Measurements from ENCODE around the gene HEPHL1. TPM values are rescaled to one million over a fixed set of nuclear protein-coding genes. Genes with fewer than 3 reads are reported as not detected.

HEPHL1 gene
- total RNA-seq, 2 experiments from 2014 or later: not detected

DNA sequence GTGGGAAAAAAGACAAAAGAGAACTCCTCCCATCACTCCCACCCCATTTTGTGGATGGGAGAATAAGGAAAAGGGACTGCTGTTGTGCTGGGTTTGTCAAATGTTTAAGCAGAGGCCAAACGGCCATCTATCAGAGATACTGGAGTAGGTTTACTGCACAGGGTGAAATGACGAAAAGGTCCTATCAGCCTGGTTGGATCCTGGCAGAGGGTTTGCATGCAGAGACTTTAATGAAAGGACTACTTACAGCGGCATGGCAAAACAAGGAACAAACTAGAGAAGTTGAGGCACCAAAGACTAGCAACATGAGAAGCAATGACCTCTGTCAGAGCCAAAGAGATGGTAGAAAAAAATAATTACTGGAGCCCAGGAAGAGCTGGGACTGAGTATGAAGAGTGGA lies 32.2 kb upstream of the HEPHL1 start:
- H3K9me3 Mint-ChIP-seq: peaks cover 5% of the 10 kb centered on the region
- no peak overlapping the region for H3K27ac Mint-ChIP-seq
- DNase-seq (no peak), ATAC-seq (no peak)
- intact Hi-C loops (cut with micrococcal nuclease): no loop called here
- no peak overlapping the region for H3K4me3 Mint-ChIP-seq
- ChIA-PET POLR2A (interaction anchor here (0.6 kb wide), 1 partner anchor 369 kb away, joined by 3 read pairs; no protein-coding TSS in a partner anchor), CTCF (no interaction called here)
- no peaks in the 10 kb centered on the region for H3K36me3 Mint-ChIP-seq (ENCODE audit: low read depth)
- H3K27me3 Mint-ChIP-seq: peaks cover 10% of the 10 kb centered on the region
- no peaks in the 10 kb centered on the region for H3K4me1 Mint-ChIP-seq (ENCODE audit: low read depth)
- TF ChIP-seq CTCF (IDR thresholded peaks at IDR 0.05): no peak

GRCh38 chr11:93993747-93994146 lies 27.4 kb upstream of the HEPHL1 start:
- no peak overlapping the region for H3K27ac Mint-ChIP-seq
- H3K9me3 Mint-ChIP-seq: peaks cover 8% of the 10 kb centered on the region
- intact Hi-C loops (cut with micrococcal nuclease): no loop called here
- ChIA-PET POLR2A (no interaction called here), CTCF (no interaction called here)
- ATAC-seq: no peak
- H3K36me3 Mint-ChIP-seq (ENCODE audit: low read depth): no peaks in the 10 kb centered on the region
- no peak overlapping the region for H3K4me3 Mint-ChIP-seq
- no peak for DNase-seq
- H3K4me1 Mint-ChIP-seq (ENCODE audit: low read depth): no peaks in the 10 kb centered on the region
- TF ChIP-seq CTCF (IDR thresholded peaks at IDR 0.05): no peak
- H3K27me3 Mint-ChIP-seq: peaks cover 6% of the 10 kb centered on the region

DNA sequence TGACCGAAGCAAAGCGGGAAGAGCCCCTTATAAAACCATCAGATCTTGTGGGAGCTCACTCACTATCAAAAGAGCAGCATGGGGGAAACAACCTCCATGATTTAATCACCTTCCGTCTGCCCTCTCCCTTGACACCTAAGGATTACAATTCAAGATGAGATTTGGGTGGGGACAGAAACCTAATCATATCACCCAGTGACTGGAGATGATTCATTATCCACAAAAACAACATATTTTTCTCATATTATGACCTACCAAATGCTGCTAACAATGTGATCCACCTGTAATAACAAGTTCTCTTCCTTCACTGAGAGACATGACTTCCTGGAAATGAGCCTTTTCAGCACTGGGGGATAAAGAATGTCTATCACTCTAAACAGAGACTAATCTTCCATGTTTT lies 23.4 kb upstream of the HEPHL1 start:
- POLR2A ChIA-PET: no interaction called here
- Mint-ChIP-seq H3K4me1 (ENCODE audit: low read depth) (no peaks in the 10 kb centered on the region), H3K9me3 (peaks cover 8% of the 10 kb centered on the region), H3K27ac (no peak overlapping the region), H3K36me3 (ENCODE audit: low read depth) (no peaks in the 10 kb centered on the region), H3K27me3 (no peaks in the 10 kb centered on the region), H3K4me3 (no peak overlapping the region)
- TF ChIP-seq CTCF (IDR thresholded peaks at IDR 0.05): no peak
- ATAC-seq: no peak
- intact Hi-C loops (cut with micrococcal nuclease): no loop called here
- DNase-seq: no peak
- CTCF ChIA-PET: no interaction called here

DNA sequence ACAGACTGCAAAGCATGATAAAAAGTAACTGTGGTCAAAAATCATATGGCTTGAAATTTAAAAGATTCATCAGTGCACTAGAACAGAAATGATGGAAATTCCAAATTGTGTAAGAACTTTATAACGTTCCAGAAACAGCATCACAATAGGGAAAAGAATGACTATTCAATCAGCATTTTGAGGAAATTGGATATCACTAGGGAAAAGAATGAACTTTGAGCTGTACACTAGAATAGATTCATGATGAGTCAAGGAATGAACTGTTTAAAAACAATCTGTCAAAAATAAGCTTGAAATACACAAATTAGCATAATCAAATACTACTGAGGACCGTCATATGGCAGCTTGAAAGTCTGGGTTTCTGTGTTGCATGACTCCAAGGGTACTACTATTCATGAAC lies 20.5 kb upstream of the HEPHL1 start:
- ChIA-PET CTCF (no interaction called here), POLR2A (interaction anchor here (0.5 kb wide), 1 partner anchor 148 kb away, joined by 3 read pairs; no protein-coding TSS in a partner anchor)
- no peaks in the 10 kb centered on the region for H3K27me3 Mint-ChIP-seq
- peaks cover 2% of the 10 kb centered on the region for H3K9me3 Mint-ChIP-seq
- DNase-seq (no peak), ATAC-seq (no peak)
- TF ChIP-seq CTCF (IDR thresholded peaks at IDR 0.05): no peak
- H3K36me3 Mint-ChIP-seq (ENCODE audit: low read depth): no peaks in the 10 kb centered on the region
- no peak overlapping the region for H3K4me3 Mint-ChIP-seq
- no peaks in the 10 kb centered on the region for H3K4me1 Mint-ChIP-seq (ENCODE audit: low read depth)
- intact Hi-C loops (cut with micrococcal nuclease): no loop called here
- no peak overlapping the region for H3K27ac Mint-ChIP-seq

DNA sequence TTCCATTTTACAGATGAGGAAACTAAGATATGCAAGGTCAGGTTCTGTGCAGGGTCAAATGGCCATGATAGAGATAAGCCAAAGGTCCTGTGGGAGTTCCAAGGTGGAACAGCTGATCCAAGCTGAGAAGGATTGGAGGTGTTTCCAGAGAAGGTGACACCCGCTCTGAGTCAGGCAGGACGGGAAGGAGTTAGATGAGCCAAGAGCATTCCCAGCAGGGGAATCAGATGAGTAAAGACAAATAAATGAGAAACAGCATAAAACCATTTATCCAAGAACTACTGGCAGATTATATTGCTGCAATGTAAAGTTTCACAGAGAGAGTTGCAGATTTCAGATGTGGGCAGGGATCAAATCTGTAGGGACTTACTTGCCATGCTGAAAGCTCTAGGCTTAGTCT lies 18.9 kb upstream of the HEPHL1 start:
- Mint-ChIP-seq H3K27me3 (no peaks in the 10 kb centered on the region), H3K27ac (no peak overlapping the region), H3K36me3 (ENCODE audit: low read depth) (no peaks in the 10 kb centered on the region), H3K4me1 (ENCODE audit: low read depth) (no peaks in the 10 kb centered on the region), H3K4me3 (no peak overlapping the region), H3K9me3 (peaks cover 2% of the 10 kb centered on the region)
- ChIA-PET POLR2A (interaction anchor here (0.5 kb wide), 1 partner anchor 103 kb away, joined by 3 read pairs; no protein-coding TSS in a partner anchor), CTCF (no interaction called here)
- DNase-seq (no peak), ATAC-seq (no peak)
- intact Hi-C loops (cut with micrococcal nuclease): no loop called here
- TF ChIP-seq CTCF (IDR thresholded peaks at IDR 0.05): no peak

All from activated CD8-positive, alpha-beta T cell treated with anti-CD3 and anti-CD28 coated beads for 36 hours (primary cell).